ENCODE results near the gene OAS2.

GRCh38 chr12:112973011-112973735 lies 5.1 kb upstream of the OAS2 start:
- no peak for TF ChIP-seq POLR2AphosphoS5 (IDR thresholded peaks at IDR 0.05)
- no peak for TF ChIP-seq EP300 (IDR thresholded peaks at IDR 0.05)
- TF ChIP-seq CTCF (IDR thresholded peaks at IDR 0.05), result no peak
- TF ChIP-seq POLR2A (IDR thresholded peaks at IDR 0.05), result no peak

All from stomach (tissue), 4 donors.